ENCODE data around the gene MPEG1. TPM values are rescaled to one million over a fixed set of nuclear protein-coding genes. Genes with fewer than 3 reads are reported as not detected.

MPEG1 gene
- total RNA-seq (10 to 100 TPM in 3 of 10 donors, 1 to 10 TPM in 7; 3.9 to 45.9 (median 7.0) TPM), polyA plus RNA-seq (1 to 10 TPM; 2.9 to 3.2 TPM)
- long read RNA-seq, donor 1, full-length matches to known transcripts = 2 of 2 reads
- long read RNA-seq, donor 1, partial matches to known transcripts = 0 of 2 reads
- long read RNA-seq, donor 1, other reads (novel, unspliced or antisense) = 0 of 2 reads
- long read RNA-seq, donor 2, full-length matches to known transcripts = 5 of 5 reads
- long read RNA-seq, donor 2, partial matches to known transcripts = 0 of 5 reads
- long read RNA-seq, donor 2, other reads (novel, unspliced or antisense) = 0 of 5 reads
- long read RNA-seq, donor 3, full-length matches to known transcripts = 1 of 1 reads
- long read RNA-seq, donor 3, partial matches to known transcripts = 0 of 1 reads
- long read RNA-seq, donor 3, other reads (novel, unspliced or antisense) = 0 of 1 reads

GRCh38 chr11:59212744-59213631 is at the start of gene MPEG1:
Gene MPEG1, minus strand, starts transcription at chr11:59212927. Its CDS starts 62 bp downstream, at chr11:59212865.
- H3K4me3 ChIP-seq = peak within 1 kb of the TSS in 7 of 10 donors; percentile 8 to 58 (median 37)
- peak in 4 of 8 donors; percentile 27 to 39 (median 30) for ATAC-seq
- no peak for DNase-seq
- H3K9me3 ChIP-seq = no peaks in the 10 kb centered on the region
- H3K4me1 ChIP-seq = peaks cover 0 to 53% (median 7%) of the 10 kb centered on the region in 9 donors
- intact Hi-C loops (cut with DNase I) = no loop called here
- H3K27ac ChIP-seq = peak within 1 kb of the TSS in 5 of 10 donors; percentile 15 to 85 (median 52)
- no peaks in the 10 kb centered on the region for H3K36me3 ChIP-seq
- TF ChIP-seq CTCF (IDR thresholded peaks at IDR 0.05) = no peak
- 81% methylated on average over 10 of the region's 10 CpGs for WGBS, 2 donors
- peaks cover 0 to 3% (median 0%) of the 10 kb centered on the region in 7 donors for H3K27me3 ChIP-seq

- ATAC-seq (peak in 1 of 8 donors; percentile 15), DNase-seq (no peak)
- no peak overlapping the region for H3K27ac ChIP-seq
- intact Hi-C loops (cut with DNase I) = no loop called here
- H3K36me3 ChIP-seq = no peaks in the 10 kb centered on the region
- no peak for TF ChIP-seq CTCF (IDR thresholded peaks at IDR 0.05)
- no peak overlapping the region for H3K4me3 ChIP-seq
- no peaks in the 10 kb centered on the region for H3K4me1 ChIP-seq
- no peaks in the 10 kb centered on the region for H3K27me3 ChIP-seq
- H3K9me3 ChIP-seq = no peaks in the 10 kb centered on the region
- 72 to 78% methylated on average over 7 of the region's 7 CpGs for WGBS, 2 donors
These were observed 49.6 kb upstream of the MPEG1 start for GRCh38 chr11:59262177-59262818.

DNA sequence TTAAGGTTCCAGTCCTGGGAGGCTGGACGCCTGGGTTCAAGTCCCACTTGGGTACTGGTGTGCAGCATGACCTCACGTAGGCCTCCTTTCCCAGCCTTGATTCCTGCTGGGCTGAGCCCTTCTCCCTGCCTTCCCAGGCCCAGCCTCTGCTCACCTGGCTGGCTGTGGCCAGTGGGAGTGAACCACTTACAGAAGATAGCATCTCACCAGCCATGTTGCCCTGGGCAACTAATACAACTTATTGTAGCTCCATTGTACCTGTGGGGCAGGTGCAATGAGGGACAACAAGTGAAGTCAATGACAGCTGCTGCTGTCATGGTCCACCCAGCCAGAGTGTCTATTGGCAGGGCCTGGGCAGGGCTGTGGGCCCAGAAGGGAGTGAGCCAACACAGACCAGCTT is 48.4 kb upstream of the MPEG1 start:
- Histone ChIP-seq H3K4me3 (no peak overlapping the region), H3K27me3 (no peaks in the 10 kb centered on the region), H3K27ac (no peak overlapping the region), H3K9me3 (no peaks in the 10 kb centered on the region), H3K4me1 (no peaks in the 10 kb centered on the region), H3K36me3 (no peaks in the 10 kb centered on the region)
- 64 to 77% methylated on average over 2 of the region's 2 CpGs for WGBS, 2 donors
- TF ChIP-seq CTCF (IDR thresholded peaks at IDR 0.05) = no peak
- intact Hi-C loops (cut with DNase I) = no loop called here
- DNase-seq (no peak), ATAC-seq (no peak)

Measured in heart right ventricle (tissue), 16 donors.